Suppressor macrophage treated with lipopolysaccharide for 1 hour (primary cell): ENCODE data around the gene MSANTD2.

ENCODE experiments used
- DNase-seq, 3 donors: peaks; one replicate each; pipeline ENCODE4 v3.0.0-alpha.2; 2020 to 2022

Gene MSANTD2

GRCh38 chr11:124800226-124800929 is at the start of gene MSANTD2:
MSANTD2 (minus strand) TSS chr11:124800406; CDS start chr11:124800380, 26 bp downstream.
- DNase-seq = peak; percentile 81 to 92 (median 88)

- no peak for DNase-seq
These were observed 46.0 kb upstream of the MSANTD2 start for GRCh38 chr11:124846070-124846673.

- DNase-seq = no peak
These were observed 44.5 kb upstream of the MSANTD2 start for GRCh38 chr11:124844664-124845079.

- no peak for DNase-seq
These were observed 43.4 kb upstream of the MSANTD2 start for GRCh38 chr11:124843616-124843910.

- DNase-seq = no peak
These were observed 42.1 kb upstream of the MSANTD2 start for GRCh38 chr11:124842305-124842704.

GRCh38 chr11:124841840-124842239 is 41.6 kb upstream of the MSANTD2 start:
- DNase-seq = no peak

GRCh38 chr11:124841201-124841600 is 41.0 kb upstream of the MSANTD2 start:
- DNase-seq = peak in 1 of 3 donors; percentile 19

- DNase-seq = no peak
These were observed 40.5 kb upstream of the MSANTD2 start for GRCh38 chr11:124840666-124841065.

GRCh38 chr11:124839972-124840621 is 39.9 kb upstream of the MSANTD2 start:
- no peak for DNase-seq

- peak in 1 of 3 donors; percentile 11 for DNase-seq
These were observed 39.1 kb upstream of the MSANTD2 start for GRCh38 chr11:124839128-124839971.

- no peak for DNase-seq
These were observed 38.6 kb upstream of the MSANTD2 start for GRCh38 chr11:124838805-124839127.

- peak; percentile 76 to 78 (median 77) for DNase-seq
These were observed 37.3 kb upstream of the MSANTD2 start for GRCh38 chr11:124837491-124837856.

- DNase-seq = no peak
These were observed 35.7 kb upstream of the MSANTD2 start for GRCh38 chr11:124835918-124836317.

- DNase-seq = no peak
These were observed 34.4 kb upstream of the MSANTD2 start for GRCh38 chr11:124834526-124835180.

GRCh38 chr11:124832571-124832970 is 32.4 kb upstream of the MSANTD2 start:
- DNase-seq = no peak

GRCh38 chr11:124831897-124832296 is 31.7 kb upstream of the MSANTD2 start:
- no peak for DNase-seq

- no peak for DNase-seq
These were observed 30.5 kb upstream of the MSANTD2 start for GRCh38 chr11:124830749-124831148.

- no peak for DNase-seq
These were observed 29.8 kb upstream of the MSANTD2 start for GRCh38 chr11:124829986-124830385.

- DNase-seq = no peak
These were observed 25.7 kb upstream of the MSANTD2 start for GRCh38 chr11:124825876-124826275.

- no peak for DNase-seq
These were observed 23.5 kb upstream of the MSANTD2 start for GRCh38 chr11:124823512-124824376.

GRCh38 chr11:124821995-124822730 is 22.0 kb upstream of the MSANTD2 start:
- DNase-seq = no peak
